ENCODE results near the gene SLC38A5.
"Not testable (repeated sequence)": the region's sequence is repeated elsewhere in the genome, so short reads cannot be mapped to it uniquely, and the experiment has no call there.

DNA sequence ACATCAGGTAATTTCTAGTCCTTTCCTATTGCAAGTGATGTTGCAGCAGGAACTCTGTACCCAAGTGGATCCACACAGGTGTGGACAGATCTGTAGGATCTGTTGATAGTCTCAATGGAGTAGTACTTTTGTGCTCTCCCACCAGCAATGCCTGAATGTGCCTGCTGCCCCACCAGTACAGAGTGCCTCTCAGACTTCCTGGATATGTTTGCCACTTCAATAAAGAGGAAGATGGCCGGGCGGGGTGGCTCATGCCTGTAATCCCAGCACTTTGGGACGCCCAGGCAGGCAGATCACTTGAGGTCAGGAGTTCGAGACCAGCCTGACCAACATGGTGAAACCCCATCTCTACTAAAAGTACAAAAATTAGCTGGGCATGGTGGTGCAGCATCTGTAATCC, 49.4 kb upstream of the SLC38A5 start:
- TF ChIP-seq, protein P1, sequence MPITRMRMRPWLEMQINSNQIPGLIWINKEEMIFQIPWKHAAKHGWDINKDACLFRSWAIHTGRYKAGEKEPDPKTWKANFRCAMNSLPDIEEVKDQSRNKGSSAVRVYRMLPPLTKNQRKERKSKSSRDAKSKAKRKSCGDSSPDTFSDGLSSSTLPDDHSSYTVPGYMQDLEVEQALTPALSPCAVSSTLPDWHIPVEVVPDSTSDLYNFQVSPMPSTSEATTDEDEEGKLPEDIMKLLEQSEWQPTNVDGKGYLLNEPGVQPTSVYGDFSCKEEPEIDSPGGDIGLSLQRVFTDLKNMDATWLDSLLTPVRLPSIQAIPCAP (CRISPR knock-in tag; IDR thresholded peaks at IDR 0.05) = not testable (repeated sequence)
- TF ChIP-seq, protein P2, sequence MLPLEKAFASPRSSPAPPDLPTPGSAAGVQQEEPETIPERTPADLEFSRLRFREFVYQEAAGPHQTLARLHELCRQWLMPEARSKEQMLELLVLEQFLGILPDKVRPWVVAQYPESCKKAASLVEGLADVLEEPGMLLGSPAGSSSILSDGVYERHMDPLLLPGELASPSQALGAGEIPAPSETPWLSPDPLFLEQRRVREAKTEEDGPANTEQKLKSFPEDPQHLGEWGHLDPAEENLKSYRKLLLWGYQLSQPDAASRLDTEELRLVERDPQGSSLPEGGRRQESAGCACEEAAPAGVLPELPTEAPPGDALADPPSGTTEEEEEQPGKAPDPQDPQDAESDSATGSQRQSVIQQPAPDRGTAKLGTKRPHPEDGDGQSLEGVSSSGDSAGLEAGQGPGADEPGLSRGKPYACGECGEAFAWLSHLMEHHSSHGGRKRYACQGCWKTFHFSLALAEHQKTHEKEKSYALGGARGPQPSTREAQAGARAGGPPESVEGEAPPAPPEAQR (CRISPR knock-in tag; IDR thresholded peaks at IDR 0.05) = not testable (repeated sequence)
- TF ChIP-seq ATF1 (CRISPR knock-in tag; IDR thresholded peaks at IDR 0.05) = not testable (repeated sequence)
